GM19043 (cell line): Measurements from ENCODE around the gene GLRA3.
A peak's percentile ranks its signal among the peaks of the same experiment; 100 is the strongest.
"Not testable (repeated sequence)": the region's sequence is repeated elsewhere in the genome, so short reads cannot be mapped to it uniquely, and the experiment has no call there.

Experiments used
- ATAC-seq: cut with Tn5 transposase; IDR thresholded peaks from one replicate; pipeline ENCODE4 v1.9.1; 2021; ENCODE audit warnings: low read depth; ENCODE audit not compliant: unreplicated experiment

GLRA3 gene

DNA sequence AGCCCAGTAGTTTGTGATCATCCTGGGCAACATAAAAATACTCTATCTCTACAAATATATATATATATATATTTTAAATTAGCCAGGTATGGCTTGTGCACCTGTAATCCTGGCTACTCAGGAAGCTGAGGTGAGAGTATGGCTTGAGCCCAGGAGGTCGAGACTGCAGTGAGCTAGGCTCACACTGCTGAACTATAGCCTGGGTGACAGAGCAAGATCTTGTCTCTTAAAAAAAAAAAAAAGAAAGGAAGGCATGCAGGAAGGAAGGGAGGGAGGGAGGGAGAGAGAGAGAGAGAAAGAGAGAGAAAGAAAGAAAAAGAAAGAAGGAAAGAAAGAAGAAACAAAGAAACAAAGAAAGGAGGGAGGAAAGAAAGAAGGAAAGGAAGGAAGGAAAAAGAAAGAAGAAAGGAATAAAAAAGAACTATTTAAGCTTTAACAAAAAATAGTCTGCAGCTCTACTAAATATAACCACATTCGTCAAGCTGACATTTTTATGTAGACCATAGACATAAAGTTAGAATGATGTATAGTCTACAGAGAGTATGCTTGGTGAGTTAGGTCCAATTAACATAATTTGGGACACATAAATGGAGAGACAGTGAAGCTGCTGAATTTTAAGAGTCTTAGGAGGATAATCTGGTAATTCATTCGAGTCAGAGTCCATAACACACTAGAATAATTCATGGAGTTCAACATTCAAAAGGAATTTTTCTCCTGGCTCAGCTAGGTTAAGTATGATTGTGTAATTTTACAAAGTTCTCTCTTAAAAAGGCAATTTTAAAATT is 111.9 kb downstream of the GLRA3 start:
- ATAC-seq = no peak

DNA sequence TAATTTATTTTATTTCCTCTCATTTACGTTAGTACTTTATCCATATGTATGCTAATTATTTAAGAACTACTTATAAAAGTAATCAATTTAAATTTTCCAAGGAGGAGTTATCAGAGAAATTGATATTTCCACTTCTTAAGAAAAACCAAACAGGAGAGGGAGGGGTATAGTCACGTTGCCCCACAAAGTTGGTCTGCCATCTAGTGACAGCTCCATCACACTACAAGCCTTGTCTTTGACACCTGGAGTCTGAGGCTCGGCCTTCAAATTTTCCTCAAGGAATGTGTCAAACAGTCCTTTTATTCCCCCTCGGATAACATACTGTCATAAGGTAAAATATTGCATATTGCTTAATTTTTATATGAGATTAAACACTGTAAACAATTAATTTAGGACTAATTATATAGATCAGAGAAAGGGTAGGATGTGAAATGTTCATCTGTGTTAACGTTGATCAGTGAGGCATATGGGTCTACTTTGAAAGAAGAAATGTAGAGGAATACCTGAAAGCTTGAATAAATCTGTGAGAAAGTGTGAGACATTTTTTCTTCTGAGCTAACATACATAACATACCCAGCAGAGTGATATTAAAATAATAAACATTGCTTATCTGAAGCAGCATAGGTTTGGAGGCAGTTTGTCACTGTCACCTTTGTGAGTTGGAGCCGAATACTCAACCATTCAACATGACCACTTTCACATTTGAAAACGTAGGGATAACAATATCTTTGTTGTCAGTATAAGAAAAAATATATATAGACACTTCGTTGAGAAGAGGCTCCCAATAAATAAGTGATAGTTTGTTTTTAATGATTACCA is 114.4 kb downstream of the GLRA3 start:
- ATAC-seq = peak; percentile 92

DNA sequence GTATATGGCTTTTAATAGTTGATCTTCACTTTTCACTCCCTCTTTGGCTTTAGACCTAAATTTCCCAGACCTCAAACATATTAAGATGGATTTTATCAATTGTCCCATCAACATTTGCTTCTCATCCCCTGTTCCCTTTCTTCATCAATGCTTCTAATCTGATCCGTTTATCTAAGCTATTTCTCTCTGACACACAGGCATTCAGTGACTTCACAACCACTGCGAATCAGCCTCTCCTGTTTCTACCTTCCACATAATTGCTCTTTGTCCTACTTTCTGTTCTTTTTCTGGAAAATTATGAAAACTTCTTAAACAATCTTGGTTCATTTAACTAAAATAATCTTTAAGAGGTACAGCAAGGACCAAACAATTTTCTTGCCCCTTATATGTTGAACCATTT is 115.2 kb downstream of the GLRA3 start:
- no peak for ATAC-seq

DNA sequence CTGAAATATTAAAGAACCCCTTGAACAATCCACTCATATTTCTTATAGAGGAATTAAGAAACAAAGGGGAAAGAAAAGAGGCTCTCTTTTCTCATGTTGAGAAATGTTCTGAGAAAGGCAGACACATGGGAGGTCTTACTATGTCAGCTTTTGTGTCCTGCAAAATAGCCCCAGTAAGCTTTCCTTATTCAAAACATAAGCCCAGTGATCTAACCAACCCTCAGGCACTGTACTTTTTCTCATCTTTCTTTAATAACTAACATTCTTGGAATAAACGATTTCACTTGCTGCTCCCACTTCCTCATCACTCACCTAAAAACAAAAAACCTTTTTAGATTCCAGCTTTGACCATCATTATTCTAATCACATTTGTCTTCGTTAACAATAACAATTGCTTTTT is 115.9 kb downstream of the GLRA3 start:
- no peak for ATAC-seq

DNA sequence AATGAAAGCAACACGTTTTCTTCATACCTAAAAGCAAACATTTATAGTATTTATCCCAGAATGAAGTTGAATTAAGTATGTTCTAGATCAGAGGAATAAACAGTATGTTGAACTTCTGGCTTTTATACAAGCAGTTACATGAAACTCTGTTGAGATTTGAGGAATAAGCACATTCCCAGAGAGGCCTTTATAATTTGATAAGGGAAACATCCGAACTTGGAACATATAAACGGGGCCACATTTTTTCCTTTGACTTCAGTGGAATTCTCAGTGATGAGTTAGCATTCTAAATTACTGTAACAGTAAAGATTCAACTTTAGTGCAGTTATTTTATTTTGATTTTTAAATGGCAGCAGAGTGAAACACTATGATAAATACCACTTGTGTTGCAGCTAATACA is 119.5 kb downstream of the GLRA3 start:
- no peak for ATAC-seq

DNA sequence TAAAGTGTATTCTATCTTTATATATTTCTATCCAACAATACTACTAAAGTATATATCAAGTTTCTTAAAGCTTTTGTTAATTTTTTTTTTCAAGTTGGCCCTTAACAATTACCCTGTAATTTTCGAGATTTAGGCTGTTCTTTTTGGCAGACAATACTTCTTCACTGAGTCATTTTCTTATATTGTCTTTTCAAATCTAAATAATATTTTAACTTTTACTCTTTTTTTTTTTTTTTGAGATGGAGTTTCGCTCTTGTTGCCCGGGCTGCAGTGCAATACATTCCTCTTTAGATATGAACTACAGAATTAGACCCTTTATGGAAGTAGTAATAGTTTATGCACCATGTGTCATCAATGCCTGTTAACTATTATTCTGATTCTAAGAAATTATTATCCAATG is 120.7 kb downstream of the GLRA3 start:
- no peak for ATAC-seq

DNA sequence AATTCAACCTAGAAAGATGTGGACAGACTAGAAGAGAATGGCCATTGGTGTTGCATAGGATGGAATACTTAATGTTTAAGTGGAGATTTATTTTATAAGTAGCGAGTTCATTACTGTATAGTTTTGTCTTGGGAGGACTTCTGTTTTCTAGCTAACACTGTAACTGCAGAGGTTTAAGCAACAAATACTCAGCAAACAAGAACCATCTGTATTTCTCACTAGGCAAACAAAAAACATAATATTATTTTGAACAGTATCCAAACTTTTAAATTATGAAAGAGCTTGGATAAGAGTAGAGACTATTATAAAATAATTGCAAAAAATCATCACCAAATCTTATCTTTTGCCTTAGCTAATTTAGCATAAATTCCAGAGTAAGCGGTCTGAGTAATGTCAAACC is 121.1 kb downstream of the GLRA3 start:
- ATAC-seq = no peak

DNA sequence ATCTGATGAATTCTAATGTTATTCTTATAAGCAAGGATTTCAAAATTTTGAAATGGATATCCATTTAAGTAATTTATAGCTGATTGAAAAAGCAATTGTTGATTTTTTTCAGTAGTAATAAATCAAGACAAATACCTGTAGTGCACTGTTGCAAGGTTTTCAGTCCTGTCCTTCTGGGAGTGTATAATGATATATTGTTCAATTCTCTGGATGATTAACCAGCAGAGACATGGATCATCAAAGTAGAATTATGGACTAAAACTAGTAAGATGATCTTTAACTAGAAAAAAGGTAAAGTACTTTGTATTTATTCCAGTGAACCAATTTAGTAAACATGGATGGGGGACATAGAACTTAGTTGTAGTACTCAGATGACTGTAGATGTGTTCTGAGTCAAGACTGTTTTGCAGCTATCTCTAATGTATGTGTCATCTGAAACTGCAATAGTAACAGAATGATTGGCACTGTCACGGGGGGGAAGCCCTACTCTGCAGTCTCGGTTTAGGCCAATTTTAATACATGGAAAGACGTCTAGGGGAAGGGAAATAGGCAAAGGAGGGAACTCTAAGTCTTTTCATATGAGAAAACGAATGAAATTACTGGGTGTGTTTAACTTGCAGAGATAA is 121.9 kb downstream of the GLRA3 start:
- peak; percentile 97 for ATAC-seq

DNA sequence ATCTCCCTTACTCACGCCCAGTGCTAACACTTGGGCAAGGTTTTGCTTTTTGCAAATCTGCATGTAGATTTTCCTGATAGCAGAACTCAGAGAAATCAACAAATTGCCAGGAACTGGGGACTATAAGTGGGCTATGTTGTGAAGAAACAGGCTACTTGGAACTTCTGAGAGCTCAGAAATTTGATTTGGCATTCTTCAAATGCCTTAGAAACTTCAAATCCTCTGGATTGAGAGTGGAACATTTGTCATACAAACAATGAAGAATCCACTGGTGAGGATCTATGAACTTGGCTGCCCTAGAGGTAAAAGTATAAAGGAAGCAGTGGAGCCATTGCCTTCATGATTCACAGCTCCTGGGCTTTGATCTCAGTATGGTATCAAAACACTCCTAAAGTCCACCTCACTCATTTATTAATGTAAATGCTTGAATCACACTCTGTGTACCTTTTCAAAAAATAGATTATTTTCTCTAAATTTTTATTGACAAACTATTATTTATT is 126.0 kb downstream of the GLRA3 start:
- no peak for ATAC-seq

DNA sequence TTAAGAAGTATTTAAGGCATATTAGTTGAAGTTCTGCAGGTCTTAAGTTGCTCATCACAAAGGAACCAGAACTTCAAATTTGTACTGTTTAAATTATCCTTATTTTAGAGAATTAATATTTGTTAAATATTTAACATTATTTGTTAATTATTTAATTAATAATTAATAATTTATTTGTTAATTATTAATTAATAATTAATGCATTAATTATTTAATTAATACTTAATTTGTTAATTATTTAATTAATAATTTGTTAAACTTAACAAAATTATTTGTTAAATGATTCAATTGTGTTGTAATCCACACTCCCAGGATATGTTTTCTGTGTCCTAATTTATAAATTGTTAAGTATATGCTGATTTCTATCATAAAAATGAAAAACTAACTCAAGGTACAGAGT is 129.4 kb downstream of the GLRA3 start:
- ATAC-seq = no peak

DNA sequence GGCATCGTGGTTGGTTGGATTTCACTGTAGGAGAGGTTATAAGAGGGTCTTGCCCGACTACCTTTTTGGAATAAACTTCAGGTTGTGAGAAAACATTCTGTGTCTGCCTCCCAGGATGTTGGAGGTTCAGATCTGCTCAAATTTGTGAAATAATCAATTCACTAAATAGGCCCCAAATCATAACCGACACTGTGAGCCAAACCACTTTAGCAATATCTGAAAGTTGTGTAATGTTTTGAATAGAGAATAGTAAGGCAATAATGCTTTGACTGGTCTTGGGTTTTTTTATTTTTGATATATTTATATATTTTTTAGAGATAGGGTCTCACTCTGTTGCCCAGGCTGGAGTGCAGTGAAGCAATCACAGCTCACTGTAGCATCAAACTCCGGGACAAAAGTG is 131.2 kb downstream of the GLRA3 start:
- no peak for ATAC-seq

DNA sequence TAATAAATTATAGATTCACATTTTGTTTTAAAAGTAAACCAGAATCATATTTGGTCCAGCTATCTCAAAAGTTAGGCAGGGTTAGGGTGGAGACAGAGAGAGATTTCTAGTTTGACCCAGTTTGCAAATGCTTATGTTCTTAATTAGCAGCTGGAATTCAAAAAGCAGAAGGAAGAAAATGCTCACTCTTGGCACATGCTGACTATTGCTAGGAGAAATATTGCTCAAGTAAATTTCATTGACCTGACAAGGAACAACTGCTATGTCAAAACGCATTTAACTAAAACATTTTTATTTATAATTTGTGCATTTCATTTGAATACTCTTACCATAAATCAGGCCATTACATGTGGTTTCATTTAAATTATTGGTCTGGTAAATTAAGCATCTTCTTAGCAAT is 131.8 kb downstream of the GLRA3 start:
- ATAC-seq = no peak

DNA sequence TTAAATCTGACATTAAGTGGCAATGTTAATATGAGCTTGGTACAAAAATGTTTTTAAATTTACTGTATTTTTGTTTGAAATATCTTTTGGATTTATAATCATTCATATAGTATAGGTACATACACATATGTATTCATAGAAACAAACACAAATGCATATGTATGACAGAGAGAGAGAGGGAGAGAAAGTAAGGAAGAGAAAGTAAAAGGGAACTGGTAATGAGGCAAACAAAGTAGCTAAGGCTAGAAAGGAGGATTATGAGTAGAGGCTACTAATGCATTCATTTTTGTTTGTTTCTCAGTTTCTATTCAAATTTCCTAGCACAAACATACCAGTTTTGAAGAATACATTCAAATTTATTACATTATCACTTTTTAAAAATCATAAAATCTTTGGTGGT is 132.4 kb downstream of the GLRA3 start:
- no peak for ATAC-seq

DNA sequence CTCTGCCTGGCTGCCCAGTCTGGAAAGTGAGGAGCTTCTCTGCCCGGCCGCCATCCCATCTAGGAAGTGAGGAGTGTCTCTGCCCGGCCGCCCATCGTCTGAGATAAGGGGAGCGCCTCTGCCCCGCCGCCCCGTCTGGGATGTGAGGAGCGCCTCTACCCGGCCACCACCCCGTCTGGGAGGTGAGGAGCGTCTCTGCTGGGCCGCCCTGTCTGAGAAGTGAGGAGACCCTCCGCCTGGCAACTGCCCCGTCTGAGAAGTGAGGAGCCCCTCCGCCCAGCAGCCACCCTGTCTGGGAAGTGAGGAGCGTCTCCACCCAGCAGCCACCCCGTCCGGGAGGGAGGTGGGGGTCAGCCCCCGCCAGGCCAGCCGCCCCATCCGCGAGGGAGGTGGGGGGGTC is 137.2 kb downstream of the GLRA3 start:
- ATAC-seq = not testable (repeated sequence)

DNA sequence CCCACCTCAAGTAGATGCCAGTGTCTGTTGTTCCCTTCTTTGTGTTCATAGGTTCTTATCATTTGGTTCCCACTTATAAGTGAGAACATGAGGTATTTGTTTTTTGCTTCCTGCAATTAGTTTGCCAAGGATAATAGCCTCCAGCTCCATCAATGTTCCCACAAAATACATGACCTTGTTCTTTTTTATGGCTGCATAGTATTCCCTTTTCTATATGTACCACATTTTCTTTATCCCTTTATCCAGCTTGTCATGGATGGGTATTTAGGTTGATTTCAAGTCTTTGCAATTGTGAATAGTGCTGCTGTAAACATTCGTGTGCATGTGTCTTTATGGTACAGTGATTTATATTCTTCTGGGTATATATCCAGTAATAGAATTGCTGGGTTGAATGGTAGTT is 138.4 kb downstream of the GLRA3 start:
- no peak for ATAC-seq

DNA sequence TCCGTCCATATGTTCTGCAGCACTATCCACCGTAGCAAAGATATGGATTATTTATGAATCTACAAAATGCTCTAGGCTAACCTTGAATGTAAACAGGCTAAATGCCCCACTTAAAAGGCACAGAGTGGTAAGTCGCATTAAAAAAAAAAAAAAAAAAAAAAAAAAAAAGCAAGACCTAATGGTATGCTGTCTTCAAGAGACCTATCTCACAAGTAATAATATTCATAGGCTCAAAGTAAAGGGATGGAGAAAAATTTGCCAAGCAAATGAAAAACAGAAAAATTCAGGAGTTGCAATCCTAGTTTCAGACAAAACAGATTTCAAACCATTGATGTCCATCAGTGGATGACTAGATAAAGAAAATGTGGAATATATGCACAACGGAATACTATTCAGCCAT is 139.4 kb downstream of the GLRA3 start:
- no peak for ATAC-seq

DNA sequence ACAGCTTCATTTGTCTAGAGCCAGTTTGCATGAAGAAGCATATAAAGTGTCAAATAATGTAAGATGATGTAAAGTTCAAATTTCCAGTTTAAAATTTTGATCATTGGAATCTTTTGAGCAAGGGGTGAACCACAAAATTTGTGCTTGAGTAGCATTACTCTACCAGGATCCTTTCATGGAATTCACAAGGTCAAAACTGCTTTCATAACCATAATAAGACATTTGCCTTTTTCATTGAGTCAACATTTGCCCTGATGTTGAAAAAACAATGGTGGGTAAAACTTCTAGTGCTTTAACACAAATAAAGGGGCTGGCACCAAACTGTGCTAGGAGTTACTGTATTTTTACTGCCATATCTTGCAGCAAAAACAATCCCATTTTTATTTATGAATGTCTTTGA is 142.2 kb downstream of the GLRA3 start:
- no peak for ATAC-seq

DNA sequence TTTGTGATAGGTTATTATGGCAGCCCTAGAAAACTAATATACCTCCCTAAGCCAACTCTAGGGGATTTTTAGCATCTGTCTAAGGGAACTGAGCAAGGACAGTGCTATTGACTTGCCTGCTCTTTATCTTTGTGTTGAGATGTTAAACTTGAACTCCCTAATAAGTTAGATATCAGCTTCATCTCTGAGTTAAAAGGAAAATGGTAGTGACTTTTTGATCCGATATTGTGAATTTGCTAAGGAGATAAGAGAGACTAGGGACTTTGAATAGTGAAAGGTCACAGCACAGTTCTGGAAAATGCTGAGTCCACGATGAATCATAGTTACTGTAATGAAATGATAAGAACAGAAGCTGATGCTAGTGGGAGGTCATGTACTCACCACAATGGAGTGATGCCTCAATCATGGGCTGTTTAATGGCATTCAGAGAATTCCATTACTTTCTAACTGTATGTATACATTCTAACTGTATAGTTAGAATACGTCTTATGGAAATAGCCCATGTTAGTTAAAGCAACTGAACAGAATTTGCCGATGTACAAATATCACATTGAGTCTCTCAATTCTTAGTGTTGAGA is 147.2 kb downstream of the GLRA3 start:
- ATAC-seq = no peak

DNA sequence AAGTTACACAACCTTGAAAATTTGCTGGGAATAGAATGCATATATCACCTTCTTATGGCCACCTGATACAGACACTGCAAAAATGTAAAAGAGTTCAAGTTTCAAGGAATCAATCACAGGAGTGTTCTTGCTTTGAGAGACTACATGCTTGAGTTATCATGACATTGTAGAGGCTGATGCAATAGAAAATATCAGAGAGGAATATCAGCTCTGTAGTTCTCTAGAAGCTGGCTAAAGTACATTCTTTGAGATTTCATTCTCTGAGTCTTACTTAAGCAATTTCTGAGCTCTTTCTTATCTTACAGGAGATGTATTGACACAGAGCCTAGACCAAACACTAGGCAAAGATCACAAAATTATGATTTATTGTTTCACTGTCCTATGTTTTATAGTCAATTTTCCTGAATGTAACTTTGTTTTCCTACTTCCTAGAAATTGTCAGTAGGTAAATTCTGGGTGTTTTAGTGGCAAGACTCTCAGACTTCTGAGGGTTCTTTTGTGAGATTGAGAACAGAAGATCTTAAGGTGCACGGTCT is 154.7 kb downstream of the GLRA3 start:
- ATAC-seq = no peak

DNA sequence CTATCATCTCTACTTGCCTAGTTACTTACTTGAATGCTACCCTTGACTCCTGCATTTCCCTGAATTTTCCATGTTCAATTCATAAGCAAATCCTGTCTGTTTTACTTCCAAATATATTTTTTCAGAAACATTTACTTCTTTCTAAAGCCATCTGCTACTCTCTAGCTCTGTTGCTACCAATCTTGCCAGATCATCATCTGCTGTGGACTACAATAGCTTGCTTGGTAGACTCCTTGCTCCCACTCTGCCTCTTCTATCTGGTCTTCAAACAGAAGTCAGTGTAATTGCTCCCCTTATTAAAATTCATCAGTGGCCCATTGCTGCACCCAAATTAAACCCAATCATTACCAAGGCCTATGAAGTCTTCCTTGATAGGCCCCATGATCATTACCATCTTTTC is 155.2 kb downstream of the GLRA3 start:
- ATAC-seq = no peak

DNA sequence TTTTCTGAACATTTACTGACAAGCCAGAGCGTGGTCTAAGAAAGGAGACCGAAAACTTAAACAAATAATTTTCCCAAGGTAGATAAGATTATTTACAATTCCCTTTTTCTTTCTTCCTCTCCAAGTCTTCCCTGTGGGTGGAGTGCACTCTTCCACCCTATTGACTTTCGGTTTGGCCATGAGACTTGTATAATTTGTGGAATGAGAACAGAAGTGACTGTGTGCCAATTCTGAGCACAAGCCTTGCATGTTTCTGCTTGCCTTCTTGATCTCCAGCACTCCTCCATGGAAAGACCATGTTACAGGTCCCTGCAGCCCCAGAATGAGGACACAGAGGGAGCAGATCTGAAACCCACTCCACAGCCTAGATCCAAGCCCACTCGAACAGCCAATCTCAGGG is 156.8 kb downstream of the GLRA3 start:
- ATAC-seq = no peak
